A673 (cell line): ENCODE data around the gene CYP2D6.
"Not testable (repeated sequence)": the region's sequence is repeated elsewhere in the genome, so short reads cannot be mapped to it uniquely, and the experiment has no call there.

ENCODE experiments used
- EZH2 ChIP-seq: fragments of 200-600 bp; sonication (generic); IDR thresholded peaks from 2 replicates; pipeline ENCODE4 v1.6.1; 2017; ENCODE audit warnings: borderline replicate concordance, low read depth, mild to moderate bottlenecking, mixed read lengths, antibody characterized with exemption, low read length; ENCODE audit not compliant: poor library complexity, severe bottlenecking
- TF ChIP-seq, protein P1 (sequence below): fragments of 300-800, 200-600 bp; sonication (generic); conservative IDR thresholded peaks from 2 replicates; pipeline ENCODE4 v1.5.1; 2017; ENCODE audit warnings: low read depth, mild to moderate bottlenecking, antibody characterized with exemption, low read length, moderate library complexity, mixed read lengths

DNA sequence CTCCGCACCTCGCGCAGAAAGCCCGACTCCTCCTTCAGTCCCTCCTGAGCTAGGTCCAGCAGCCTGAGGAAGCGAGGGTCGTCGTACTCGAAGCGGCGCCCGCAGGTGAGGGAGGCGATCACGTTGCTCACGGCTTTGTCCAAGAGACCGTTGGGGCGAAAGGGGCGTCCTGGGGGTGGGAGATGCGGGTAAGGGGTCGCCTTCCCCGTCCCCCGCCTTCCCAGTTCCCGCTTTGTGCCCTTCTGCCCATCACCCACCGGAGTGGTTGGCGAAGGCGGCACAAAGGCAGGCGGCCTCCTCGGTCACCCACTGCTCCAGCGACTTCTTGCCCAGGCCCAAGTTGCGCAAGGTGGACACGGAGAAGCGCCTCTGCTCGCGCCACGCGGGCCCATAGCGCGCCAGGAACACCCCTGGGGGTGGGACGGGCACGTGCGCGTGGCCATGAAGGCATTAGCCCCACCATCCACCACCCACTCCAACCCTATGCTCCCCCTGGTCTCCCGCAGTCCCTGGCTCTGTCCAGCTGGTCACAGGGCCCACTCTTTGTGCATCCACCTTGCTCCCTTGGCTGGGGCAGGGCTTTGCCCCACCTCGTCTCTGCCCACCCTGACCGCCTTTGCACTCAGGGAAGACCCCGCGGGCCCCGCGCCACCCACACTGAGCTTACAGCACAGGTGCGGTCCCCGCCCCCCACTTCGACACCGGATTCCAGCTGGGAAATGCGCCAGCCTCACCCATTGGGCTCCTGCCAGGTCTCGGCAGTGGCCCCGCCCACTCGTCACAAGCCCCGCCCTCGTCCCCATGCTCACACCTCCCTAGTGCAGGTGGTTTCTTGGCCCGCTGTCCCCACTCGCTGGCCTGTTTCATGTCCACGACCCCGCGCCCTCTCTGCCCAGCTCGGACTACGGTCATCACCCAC lies 1.6 kb downstream of the CYP2D6 start:
- TF ChIP-seq, protein P1, sequence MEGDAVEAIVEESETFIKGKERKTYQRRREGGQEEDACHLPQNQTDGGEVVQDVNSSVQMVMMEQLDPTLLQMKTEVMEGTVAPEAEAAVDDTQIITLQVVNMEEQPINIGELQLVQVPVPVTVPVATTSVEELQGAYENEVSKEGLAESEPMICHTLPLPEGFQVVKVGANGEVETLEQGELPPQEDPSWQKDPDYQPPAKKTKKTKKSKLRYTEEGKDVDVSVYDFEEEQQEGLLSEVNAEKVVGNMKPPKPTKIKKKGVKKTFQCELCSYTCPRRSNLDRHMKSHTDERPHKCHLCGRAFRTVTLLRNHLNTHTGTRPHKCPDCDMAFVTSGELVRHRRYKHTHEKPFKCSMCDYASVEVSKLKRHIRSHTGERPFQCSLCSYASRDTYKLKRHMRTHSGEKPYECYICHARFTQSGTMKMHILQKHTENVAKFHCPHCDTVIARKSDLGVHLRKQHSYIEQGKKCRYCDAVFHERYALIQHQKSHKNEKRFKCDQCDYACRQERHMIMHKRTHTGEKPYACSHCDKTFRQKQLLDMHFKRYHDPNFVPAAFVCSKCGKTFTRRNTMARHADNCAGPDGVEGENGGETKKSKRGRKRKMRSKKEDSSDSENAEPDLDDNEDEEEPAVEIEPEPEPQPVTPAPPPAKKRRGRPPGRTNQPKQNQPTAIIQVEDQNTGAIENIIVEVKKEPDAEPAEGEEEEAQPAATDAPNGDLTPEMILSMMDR = not testable (repeated sequence)
- not testable (repeated sequence) for TF ChIP-seq EZH2
